GM10847 (cell line): Measurements from ENCODE around the gene CNN3.

ENCODE experiments used
- POLR2A ChIP-seq: IDR thresholded peaks from 2 replicates; pipeline ENCODE4 v1.6.1; 2011; ENCODE audit not compliant: insufficient read length; ENCODE audit errors: extremely low read depth

The CNN3 gene

DNA sequence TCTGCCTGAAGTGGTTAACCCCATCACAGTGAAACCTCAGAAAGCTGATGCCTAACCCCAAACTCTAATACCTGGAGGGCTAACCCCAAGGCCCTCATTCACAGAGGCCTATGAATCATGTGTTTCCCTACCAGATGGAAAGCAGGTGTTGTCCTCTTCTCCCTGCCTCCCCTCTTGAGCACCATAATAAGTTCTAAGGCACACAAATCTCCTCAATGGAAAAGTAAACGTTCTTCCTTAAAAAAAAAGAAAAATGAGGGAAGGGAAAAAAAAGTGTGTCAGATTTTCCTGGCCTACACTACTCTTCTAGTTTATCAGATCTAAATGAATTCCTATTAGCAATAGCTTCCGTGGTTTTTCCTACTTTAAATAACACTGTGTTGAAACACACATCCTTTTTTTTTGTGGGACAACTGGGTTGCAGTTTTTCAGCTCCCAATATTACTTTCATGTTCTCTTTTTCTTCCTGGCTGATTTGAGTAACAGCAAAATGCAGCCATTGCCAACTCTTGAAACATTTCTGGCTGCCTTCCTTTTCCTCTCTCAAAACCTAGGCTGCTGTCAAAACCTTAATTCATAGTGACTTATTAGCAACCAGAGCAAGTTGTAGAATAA, 63.5 kb downstream of the CNN3 start:
- TF ChIP-seq POLR2A = no peak

DNA sequence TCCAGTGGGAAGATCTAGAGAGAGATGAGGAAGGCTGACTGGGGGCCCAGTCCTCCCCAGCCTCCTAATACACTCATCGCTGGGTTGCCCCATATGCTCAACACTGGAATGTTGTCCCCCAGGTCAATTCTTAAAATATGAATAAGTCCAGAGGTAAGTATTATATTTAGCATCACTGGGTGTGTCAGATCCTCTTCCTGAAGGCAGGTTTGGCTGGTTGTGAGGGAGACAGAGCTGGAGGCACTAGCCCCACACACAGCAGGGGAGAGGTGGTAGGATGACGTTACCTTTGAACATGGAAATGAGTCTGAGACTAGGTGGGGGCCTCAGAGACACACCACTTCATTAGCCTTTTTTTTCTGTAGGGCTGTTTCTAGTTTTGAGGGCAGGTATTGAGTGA, 64.2 kb downstream of the CNN3 start:
- no peak for TF ChIP-seq POLR2A

DNA sequence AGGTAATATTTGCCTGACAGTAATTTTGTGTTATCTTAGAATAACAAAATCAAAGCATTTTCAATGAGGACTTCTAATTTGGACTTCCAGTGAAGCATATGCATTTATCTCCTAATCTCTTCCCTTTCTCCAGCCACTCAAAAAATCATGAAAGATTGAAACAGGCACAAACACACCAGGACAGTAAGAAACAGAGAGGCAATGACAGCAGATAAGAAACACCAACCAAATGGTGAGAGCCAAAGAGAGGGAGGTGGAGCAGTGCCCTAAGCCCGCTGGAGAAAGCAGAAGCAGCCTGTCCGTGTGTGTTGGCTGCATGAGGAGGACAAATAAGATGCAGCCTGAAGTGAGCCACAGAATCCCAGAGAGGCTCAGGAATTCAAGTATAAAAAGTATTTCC, 67.7 kb downstream of the CNN3 start:
- TF ChIP-seq POLR2A = no peak

DNA sequence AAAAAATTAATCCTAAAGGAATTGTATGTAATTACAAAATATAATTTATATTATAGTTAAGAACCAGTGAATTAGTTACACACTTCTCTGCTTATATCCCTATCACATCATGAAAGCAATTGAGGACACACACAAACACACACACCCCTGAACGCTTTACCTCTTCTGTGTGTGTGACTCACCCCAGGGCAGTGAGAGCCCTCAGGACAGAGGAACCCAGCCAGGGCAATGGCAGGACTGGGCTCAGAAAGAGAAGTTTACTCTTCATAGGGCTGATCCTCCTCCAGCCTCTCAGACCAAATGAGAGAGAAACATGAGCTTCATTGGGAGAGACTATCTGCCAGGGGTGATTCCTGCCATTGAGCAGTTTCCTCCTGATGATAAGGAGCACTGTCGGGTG, 68.6 kb downstream of the CNN3 start:
- TF ChIP-seq POLR2A = no peak

DNA sequence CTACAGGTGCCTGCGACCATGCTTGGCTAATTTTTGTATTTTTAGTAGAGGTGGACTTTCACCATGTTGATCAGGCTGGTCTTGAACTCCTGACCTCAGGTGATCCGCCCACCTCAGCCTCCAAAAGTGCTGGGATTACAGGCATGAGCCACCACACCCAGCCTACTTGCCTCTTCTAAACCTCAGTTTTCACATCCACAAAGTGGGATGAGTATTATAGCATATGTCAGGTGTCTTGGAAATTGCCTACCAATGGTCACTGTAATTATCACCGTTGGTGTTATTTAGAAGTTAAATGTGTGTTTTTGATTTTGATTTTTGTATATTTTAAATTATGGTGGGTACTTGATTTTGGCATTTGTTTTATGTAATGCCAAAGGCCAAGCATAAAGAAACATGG, 70.0 kb downstream of the CNN3 start:
- no peak for TF ChIP-seq POLR2A

DNA sequence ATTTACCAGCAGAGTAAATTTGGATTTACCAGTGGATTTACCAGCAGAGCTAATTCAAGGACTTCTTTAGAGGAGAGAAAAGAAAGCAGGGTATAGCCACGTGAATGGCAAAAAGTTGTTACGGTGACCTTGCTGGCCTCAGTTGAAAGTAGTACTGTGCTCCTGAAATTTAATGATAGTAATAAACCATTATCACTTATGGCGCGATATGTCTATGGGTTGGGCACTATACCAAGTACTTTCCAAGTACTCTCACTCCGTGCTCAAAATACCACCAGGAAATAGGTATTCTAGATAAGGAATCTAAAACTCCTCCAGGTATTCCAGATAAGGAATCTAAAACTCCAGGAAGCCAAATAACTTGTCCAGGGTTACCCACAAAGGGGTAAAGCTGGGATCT, 70.9 kb downstream of the CNN3 start:
- TF ChIP-seq POLR2A = no peak

DNA sequence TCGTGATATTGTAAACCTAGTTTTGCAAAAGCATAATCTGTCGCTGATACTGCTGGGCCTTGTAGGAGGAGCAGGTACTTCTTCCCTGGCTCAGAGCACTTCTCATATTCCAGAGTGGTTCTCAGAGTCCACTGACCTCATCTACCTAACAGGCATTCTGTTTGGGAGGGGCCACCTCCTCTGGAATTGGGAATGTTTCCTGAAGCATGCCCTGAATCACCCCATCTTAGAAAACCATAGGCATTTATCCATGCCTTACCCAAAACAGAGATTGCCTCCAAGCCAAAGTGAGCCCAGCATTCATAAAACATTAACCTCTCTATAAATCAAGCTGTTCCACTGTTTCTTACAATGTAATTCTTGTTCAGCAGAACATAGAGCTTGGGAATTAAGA, 71.6 kb downstream of the CNN3 start:
- TF ChIP-seq POLR2A = no peak

DNA sequence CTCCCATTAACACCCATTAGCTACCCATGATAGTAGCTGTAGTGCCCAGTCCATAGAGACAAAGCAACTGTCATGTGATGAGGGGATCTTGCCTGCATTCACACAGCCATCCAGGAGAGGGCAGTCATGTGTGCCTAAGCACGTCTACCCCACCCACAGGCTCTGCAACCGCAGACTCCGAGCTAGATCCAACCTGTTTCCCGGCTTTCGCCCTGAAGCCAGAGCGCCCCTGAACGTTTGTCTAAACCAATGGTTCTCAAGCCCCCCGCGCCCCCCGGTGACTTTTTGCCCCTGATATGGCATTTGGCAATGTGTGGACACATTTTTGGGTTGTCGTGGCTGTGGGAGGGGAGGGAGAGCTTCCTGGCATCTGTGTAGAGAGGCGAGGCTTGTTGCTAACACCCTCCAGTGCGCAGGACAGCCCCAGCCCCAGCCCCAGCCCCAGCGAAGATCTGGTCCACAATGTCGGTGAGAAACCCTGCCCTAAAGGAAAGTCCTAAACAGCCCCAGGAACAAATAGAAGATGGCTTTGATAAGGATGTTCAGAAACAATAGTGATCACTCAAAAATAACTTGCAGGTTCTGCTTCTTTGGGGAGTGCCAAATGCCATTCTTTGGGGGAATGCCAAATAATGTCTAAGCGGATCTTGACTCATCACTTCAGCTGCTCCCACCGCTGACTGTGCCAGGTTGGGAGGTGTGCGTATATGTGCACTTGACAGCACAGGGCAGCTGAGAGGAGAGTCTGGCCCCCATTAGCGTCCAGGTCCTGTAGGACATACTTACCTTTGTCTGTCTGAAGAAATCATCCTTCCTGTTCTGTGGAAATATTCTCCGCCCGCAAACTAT, 72.2 kb downstream of the CNN3 start:
- no peak for TF ChIP-seq POLR2A

DNA sequence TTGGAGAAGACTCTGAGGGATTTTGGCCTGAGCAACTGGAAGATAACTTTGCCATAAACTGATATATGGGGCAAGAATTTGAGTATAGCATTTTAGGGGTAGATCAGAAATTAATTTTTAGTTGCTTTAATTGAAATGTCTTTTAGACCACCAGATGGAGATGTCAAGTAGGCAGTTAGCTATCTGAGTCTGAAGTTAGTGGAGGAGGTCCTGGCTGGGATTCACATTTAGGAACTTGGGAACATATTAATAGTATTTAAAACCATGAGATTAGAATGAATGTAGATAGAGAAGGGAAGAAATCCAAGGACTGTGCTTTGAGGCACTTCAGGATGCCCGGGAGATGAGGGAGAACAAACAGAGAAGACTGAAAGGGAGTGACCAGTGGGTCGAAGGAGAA, 74.1 kb downstream of the CNN3 start:
- no peak for TF ChIP-seq POLR2A

DNA sequence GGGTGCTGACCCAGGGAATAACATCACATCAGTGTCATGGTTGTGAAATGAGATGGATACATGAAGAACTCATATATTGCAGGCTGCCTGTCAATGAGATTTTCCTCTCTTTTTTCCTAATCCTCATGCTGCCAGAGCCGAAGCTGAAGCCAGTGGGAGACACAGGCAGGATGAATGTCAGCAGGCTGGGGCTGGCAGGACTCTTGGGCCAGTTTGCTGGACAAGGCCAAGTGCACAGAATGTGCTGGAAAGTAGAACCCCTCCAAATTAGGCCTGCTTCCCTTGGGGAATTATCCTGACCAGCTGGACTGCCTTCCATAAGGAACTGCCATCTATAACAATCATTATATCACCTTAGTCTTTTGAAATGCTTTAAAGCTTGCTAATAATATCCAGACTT, 75.3 kb downstream of the CNN3 start:
- TF ChIP-seq POLR2A = no peak
